Activated naive CD4-positive, alpha-beta T cell treated with anti-CD3 and anti-CD28 coated beads, Interleukin-2, amount 50 U/mL, for 24 hours (primary cell): ENCODE results near the gene C10orf90.

ENCODE experiments used
- H3K27ac Mint-ChIP-seq: one replicate; pipeline ENCODE4 v1.8.0; 2021; ENCODE audit warnings: mild to moderate bottlenecking, mixed read lengths
- H3K27me3 Mint-ChIP-seq: one replicate; pipeline ENCODE4 v1.8.0; 2021; ENCODE audit warnings: mixed read lengths
- H3K36me3 Mint-ChIP-seq: one replicate; pipeline ENCODE4 v1.8.0; 2021; ENCODE audit warnings: mixed read lengths
- H3K4me1 Mint-ChIP-seq: one replicate; pipeline ENCODE4 v1.8.0; 2021; ENCODE audit warnings: mixed read lengths
- H3K4me3 Mint-ChIP-seq: one replicate; pipeline ENCODE4 v1.8.0; 2021; ENCODE audit warnings: mild to moderate bottlenecking, mixed read lengths
- H3K9me3 Mint-ChIP-seq: one replicate; pipeline ENCODE4 v1.8.0; 2021; ENCODE audit warnings: mixed read lengths

Gene C10orf90

GRCh38 chr10:126685756-126686155, 15.3 kb upstream of the C10orf90 start:
- H3K36me3 Mint-ChIP-seq = no peaks in the 10 kb centered on the region

DNA sequence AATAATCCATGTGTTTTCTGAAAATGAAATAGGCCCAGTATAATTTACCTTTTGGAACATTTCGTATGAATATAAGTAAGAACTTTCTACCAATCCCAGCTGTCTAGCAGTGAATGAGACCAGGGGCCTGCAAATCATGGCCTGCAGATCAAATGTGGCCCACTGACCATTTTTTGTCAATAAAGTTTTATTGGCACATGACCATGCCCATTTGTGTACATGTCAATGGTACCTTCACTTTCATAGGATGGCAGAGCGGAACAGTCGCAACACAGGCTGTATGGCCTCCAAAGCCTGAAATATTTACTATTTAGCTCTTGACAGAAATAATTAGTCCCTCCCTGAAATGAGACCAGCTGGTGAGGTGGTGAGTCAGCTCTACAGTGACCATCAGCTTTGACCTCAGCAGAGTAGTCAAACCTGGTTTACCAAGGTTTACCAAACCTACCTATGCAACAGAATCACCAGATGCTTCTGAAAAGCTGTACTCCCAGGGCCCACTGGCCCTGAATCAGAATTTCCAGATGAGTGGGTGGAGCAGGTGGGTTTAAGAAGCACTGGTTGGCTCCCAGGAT, 13.8 kb upstream of the C10orf90 start:
- no peaks in the 10 kb centered on the region for H3K4me1 Mint-ChIP-seq
- H3K36me3 Mint-ChIP-seq = no peaks in the 10 kb centered on the region
- H3K4me3 Mint-ChIP-seq = no peak overlapping the region
- no peaks in the 10 kb centered on the region for H3K9me3 Mint-ChIP-seq
- no peak overlapping the region for H3K27ac Mint-ChIP-seq
- H3K27me3 Mint-ChIP-seq = no peaks in the 10 kb centered on the region

More at GRCh38 chr10:126685756-126686155, 15.3 kb upstream of the C10orf90 start:
- H3K27ac Mint-ChIP-seq = no peak overlapping the region
- H3K27me3 Mint-ChIP-seq = no peaks in the 10 kb centered on the region
- no peaks in the 10 kb centered on the region for H3K9me3 Mint-ChIP-seq
- H3K4me1 Mint-ChIP-seq = no peaks in the 10 kb centered on the region
- no peak overlapping the region for H3K4me3 Mint-ChIP-seq

DNA sequence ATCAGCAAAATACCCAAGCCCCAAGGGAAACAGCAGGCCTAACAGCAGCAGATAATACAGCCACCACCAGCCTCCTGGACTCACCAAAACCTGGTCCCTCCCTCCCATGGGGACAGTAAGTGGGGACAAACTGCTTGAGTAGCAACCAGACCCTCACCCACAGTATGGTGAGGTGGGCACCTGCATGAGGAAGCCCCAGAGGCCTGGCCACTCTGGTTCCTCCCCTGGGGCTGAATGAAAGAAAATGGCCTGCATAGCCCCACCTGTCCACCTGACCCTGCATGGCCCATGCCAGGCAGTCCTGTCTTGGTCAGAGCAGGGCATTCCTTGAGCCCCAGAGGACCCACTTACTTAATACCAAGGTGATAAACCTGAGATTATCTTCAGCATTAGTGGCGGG, 13.0 kb upstream of the C10orf90 start:
- Mint-ChIP-seq H3K27ac (no peak overlapping the region), H3K9me3 (no peaks in the 10 kb centered on the region), H3K4me3 (no peak overlapping the region), H3K4me1 (no peaks in the 10 kb centered on the region), H3K27me3 (no peaks in the 10 kb centered on the region), H3K36me3 (no peaks in the 10 kb centered on the region)

- H3K27ac Mint-ChIP-seq = no peak overlapping the region
- H3K36me3 Mint-ChIP-seq = no peaks in the 10 kb centered on the region
- H3K4me3 Mint-ChIP-seq = no peak overlapping the region
- H3K4me1 Mint-ChIP-seq = no peaks in the 10 kb centered on the region
- H3K9me3 Mint-ChIP-seq = no peaks in the 10 kb centered on the region
- no peaks in the 10 kb centered on the region for H3K27me3 Mint-ChIP-seq
These were observed 5.4 kb upstream of the C10orf90 start for GRCh38 chr10:126675656-126676438.

DNA sequence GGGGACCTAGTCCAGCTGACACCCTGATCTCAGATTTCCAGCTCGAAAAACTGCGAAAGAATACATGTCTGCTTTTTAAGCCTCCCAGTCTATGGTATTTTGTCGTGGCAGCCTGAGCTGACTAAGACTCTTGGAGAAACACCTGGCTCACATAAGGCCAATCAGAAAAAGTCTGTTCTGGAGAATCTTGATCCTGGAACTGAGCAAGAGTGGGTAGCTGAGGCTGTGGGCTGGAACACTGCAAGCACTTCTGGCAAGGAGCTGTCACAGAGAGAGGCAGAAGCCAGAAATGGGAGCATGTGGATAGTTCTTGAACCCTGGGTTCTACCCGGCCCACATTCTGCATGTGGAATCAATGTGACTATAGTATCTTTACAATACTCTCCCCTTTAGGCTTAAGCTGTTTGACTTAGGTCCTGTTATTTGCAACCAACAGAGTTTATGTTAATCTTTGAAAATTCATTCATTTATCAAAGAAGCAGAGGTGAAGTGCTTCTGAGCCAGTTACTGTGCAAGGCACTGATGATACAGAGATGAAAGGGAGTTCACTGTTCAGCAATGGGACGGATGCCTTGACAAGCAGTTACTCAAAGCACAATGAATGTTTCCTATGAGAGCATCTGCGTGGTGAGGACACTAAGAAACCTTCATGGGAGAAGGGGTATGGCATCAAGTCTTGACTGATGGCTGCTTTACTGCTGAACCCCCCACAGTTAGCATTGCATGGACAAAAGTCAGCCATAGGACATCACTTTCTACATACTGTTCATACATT, 4.4 kb upstream of the C10orf90 start:
- Mint-ChIP-seq H3K4me3 (no peak overlapping the region), H3K36me3 (no peaks in the 10 kb centered on the region), H3K9me3 (no peaks in the 10 kb centered on the region), H3K4me1 (no peaks in the 10 kb centered on the region), H3K27me3 (peaks cover 1% of the 10 kb centered on the region), H3K27ac (no peak overlapping the region)

GRCh38 chr10:126673565-126673964, 3.1 kb upstream of the C10orf90 start:
- no peaks in the 10 kb centered on the region for H3K4me1 Mint-ChIP-seq
- H3K36me3 Mint-ChIP-seq = no peaks in the 10 kb centered on the region
- H3K9me3 Mint-ChIP-seq = no peaks in the 10 kb centered on the region
- H3K27me3 Mint-ChIP-seq = peaks cover 1% of the 10 kb centered on the region
- H3K4me3 Mint-ChIP-seq = no peak overlapping the region
- H3K27ac Mint-ChIP-seq = no peak overlapping the region

GRCh38 chr10:126671402-126671975, 996 bp upstream of the C10orf90 start:
- H3K4me1 Mint-ChIP-seq = no peaks in the 10 kb centered on the region
- H3K4me3 Mint-ChIP-seq = no peak overlapping the region
- no peaks in the 10 kb centered on the region for H3K36me3 Mint-ChIP-seq
- no peaks in the 10 kb centered on the region for H3K9me3 Mint-ChIP-seq
- no peak overlapping the region for H3K27ac Mint-ChIP-seq
- peaks cover 1% of the 10 kb centered on the region for H3K27me3 Mint-ChIP-seq

GRCh38 chr10:126670895-126671261, 385 bp upstream of the C10orf90 start:
- Mint-ChIP-seq H3K4me3 (no peak overlapping the region), H3K27ac (no peak overlapping the region), H3K9me3 (no peaks in the 10 kb centered on the region), H3K27me3 (peaks cover 3% of the 10 kb centered on the region), H3K36me3 (no peaks in the 10 kb centered on the region), H3K4me1 (no peaks in the 10 kb centered on the region)

GRCh38 chr10:126669168-126669567, 1.3 kb downstream of the C10orf90 start:
- H3K27ac Mint-ChIP-seq = no peak overlapping the region
- no peaks in the 10 kb centered on the region for H3K36me3 Mint-ChIP-seq
- H3K4me3 Mint-ChIP-seq = no peak overlapping the region
- H3K9me3 Mint-ChIP-seq = peaks cover 5% of the 10 kb centered on the region
- H3K27me3 Mint-ChIP-seq = peaks cover 9% of the 10 kb centered on the region
- no peaks in the 10 kb centered on the region for H3K4me1 Mint-ChIP-seq

GRCh38 chr10:126668505-126668904, 2.0 kb downstream of the C10orf90 start:
- Mint-ChIP-seq H3K4me3 (no peak overlapping the region), H3K27me3 (peaks cover 9% of the 10 kb centered on the region), H3K9me3 (peaks cover 5% of the 10 kb centered on the region), H3K27ac (no peak overlapping the region), H3K4me1 (no peaks in the 10 kb centered on the region), H3K36me3 (no peaks in the 10 kb centered on the region)

- Mint-ChIP-seq H3K4me3 (no peak overlapping the region), H3K36me3 (no peaks in the 10 kb centered on the region), H3K27ac (no peak overlapping the region), H3K9me3 (peaks cover 5% of the 10 kb centered on the region), H3K27me3 (peaks cover 9% of the 10 kb centered on the region), H3K4me1 (no peaks in the 10 kb centered on the region)
These were observed 2.9 kb downstream of the C10orf90 start for GRCh38 chr10:126667568-126667967.

- peaks cover 5% of the 10 kb centered on the region for H3K9me3 Mint-ChIP-seq
These were observed 5.3 kb downstream of the C10orf90 start for GRCh38 chr10:126665207-126665606.

GRCh38 chr10:126663880-126664279, 6.6 kb downstream of the C10orf90 start:
- no peak overlapping the region for H3K4me3 Mint-ChIP-seq
- peaks cover 5% of the 10 kb centered on the region for H3K9me3 Mint-ChIP-seq
- H3K27me3 Mint-ChIP-seq = peaks cover 8% of the 10 kb centered on the region
- no peaks in the 10 kb centered on the region for H3K4me1 Mint-ChIP-seq
- H3K27ac Mint-ChIP-seq = no peak overlapping the region
- no peaks in the 10 kb centered on the region for H3K36me3 Mint-ChIP-seq

More at GRCh38 chr10:126665207-126665606, 5.3 kb downstream of the C10orf90 start:
- Mint-ChIP-seq H3K27me3 (peaks cover 8% of the 10 kb centered on the region), H3K4me3 (no peak overlapping the region), H3K27ac (no peak overlapping the region), H3K36me3 (no peaks in the 10 kb centered on the region), H3K4me1 (no peaks in the 10 kb centered on the region)

GRCh38 chr10:126663328-126663727, 7.2 kb downstream of the C10orf90 start:
- Mint-ChIP-seq H3K36me3 (no peaks in the 10 kb centered on the region), H3K27ac (no peak overlapping the region), H3K9me3 (peaks cover 5% of the 10 kb centered on the region), H3K27me3 (peaks cover 8% of the 10 kb centered on the region), H3K4me3 (no peak overlapping the region), H3K4me1 (no peaks in the 10 kb centered on the region)

DNA sequence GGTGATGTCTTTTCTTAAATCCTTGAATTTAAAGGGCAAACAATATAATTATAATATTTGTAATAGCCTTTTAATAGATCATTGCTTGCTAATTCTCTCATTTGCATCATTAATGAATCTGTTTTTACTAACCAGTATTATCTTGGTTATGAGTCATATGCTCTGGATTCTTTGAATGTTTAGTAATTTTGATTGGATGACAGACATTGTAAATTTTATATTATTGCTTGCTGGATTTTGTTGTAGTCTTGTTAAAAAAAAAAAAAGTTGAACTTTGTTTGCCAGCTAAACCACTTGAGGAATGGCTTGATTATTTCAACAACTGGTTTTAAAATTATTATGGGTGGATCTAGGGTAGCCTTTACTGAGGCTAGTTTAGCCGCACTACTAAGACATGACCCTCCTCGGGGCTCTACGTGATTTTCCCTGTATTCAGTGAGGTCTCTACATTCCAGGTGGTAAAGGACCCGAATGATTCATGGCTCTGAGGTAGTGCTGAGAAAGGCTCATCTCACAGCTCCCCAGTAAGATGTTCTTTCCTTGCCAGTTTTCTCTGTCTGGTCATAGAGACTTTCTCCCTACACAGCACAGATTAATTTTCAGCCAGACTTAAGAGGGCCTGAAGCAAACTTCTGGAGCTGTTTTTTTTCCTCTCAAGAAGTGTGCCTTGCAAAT, 8.5 kb downstream of the C10orf90 start:
- Mint-ChIP-seq H3K27me3 (peaks cover 8% of the 10 kb centered on the region), H3K9me3 (peaks cover 5% of the 10 kb centered on the region), H3K36me3 (no peaks in the 10 kb centered on the region), H3K27ac (no peak overlapping the region), H3K4me3 (no peak overlapping the region), H3K4me1 (no peaks in the 10 kb centered on the region)
